ENCODE measurements around the gene DZIP1L.
A peak's percentile ranks its signal among the peaks of the same experiment; 100 is the strongest.
"Not testable (repeated sequence)": the region's sequence is repeated elsewhere in the genome, so short reads cannot be mapped to it uniquely, and the experiment has no call there.

The DZIP1L gene

GRCh38 chr3:138114988-138115971 lies at the start of gene DZIP1L:
TSS of gene DZIP1L (minus strand) at chr3:138115608. CDS start at chr3:138103971, 11,637 bp downstream.
- peak; percentile 6 for DNase-seq

GRCh38 chr3:138165061-138165460 lies 49.7 kb upstream of the DZIP1L start:
- DNase-seq, result no peak

- no peak for DNase-seq
Observed at GRCh38 chr3:138157743-138158142, 42.3 kb upstream of the DZIP1L start.

- no peak for DNase-seq
Observed at GRCh38 chr3:138154534-138154933, 39.1 kb upstream of the DZIP1L start.

- no peak for DNase-seq
Observed at GRCh38 chr3:138148503-138148902, 33.1 kb upstream of the DZIP1L start.

- not testable (repeated sequence) for DNase-seq
Observed at GRCh38 chr3:138142181-138142580, 26.8 kb upstream of the DZIP1L start.

- DNase-seq, result no peak
Observed at GRCh38 chr3:138140940-138141339, 25.5 kb upstream of the DZIP1L start.

GRCh38 chr3:138139691-138140090 lies 24.3 kb upstream of the DZIP1L start:
- DNase-seq, result no peak

GRCh38 chr3:138137861-138138260 lies 22.5 kb upstream of the DZIP1L start:
- no peak for DNase-seq

- DNase-seq, result no peak
Observed at GRCh38 chr3:138136201-138136600, 20.8 kb upstream of the DZIP1L start.

GRCh38 chr3:138135833-138136194 lies 20.4 kb upstream of the DZIP1L start:
- DNase-seq, result no peak

- no peak for DNase-seq
Observed at GRCh38 chr3:138135146-138135832, 19.9 kb upstream of the DZIP1L start.

- DNase-seq, result no peak
Observed at GRCh38 chr3:138132239-138132638, 16.8 kb upstream of the DZIP1L start, which contains the start of gene A4GNT. TSS of gene A4GNT (minus strand) at chr3:138132390. CDS start at chr3:138131256, 1,134 bp downstream.

- DNase-seq, result no peak
Observed at GRCh38 chr3:138127636-138128365, 12.4 kb upstream of the DZIP1L start.

GRCh38 chr3:138125548-138126221 lies 10.3 kb upstream of the DZIP1L start:
- DNase-seq, result no peak

GRCh38 chr3:138124706-138125355 lies 9.4 kb upstream of the DZIP1L start:
- DNase-seq, result no peak

- DNase-seq, result no peak
Observed at GRCh38 chr3:138124188-138124587, 8.8 kb upstream of the DZIP1L start.

GRCh38 chr3:138119423-138119766 lies 4.0 kb upstream of the DZIP1L start:
- no peak for DNase-seq

GRCh38 chr3:138118612-138119422 lies 3.4 kb upstream of the DZIP1L start:
- peak; percentile 46 for DNase-seq

- DNase-seq, result no peak
Observed at GRCh38 chr3:138114431-138114918, 933 bp downstream of the DZIP1L start.

GRCh38 chr3:138113326-138113725 lies 2.1 kb downstream of the DZIP1L start:
- DNase-seq, result no peak
